ENCODE measurements around the gene AIDA.
A peak's percentile ranks its signal among the peaks of the same experiment; 100 is the strongest.

AIDA gene

GRCh38 chr1:222623458-222623857 lies 88.8 kb downstream of the AIDA start:
- CTCF ChIA-PET: interaction anchor here (0.7 kb wide), 1 partner anchor 929 kb away, joined by 5 read pairs; no protein-coding TSS in a partner anchor

GRCh38 chr1:222622765-222623164 lies 89.5 kb downstream of the AIDA start:
- ChIA-PET POLR2A (ENCODE audit: low non-redundant PET) (no interaction called here), CTCF (interaction anchor here (0.6 kb wide), 1 partner anchor 14 kb away, joined by 5 read pairs; no protein-coding TSS in a partner anchor)
- H3K27ac ChIP-seq: no peak overlapping the region
- TF ChIP-seq CTCF (conservative IDR thresholded peaks at IDR 0.05; ENCODE audit: low read depth): no peak
- no peak for DNase-seq (ENCODE audit: low spot score)

More at GRCh38 chr1:222623458-222623857, 88.8 kb downstream of the AIDA start:
- TF ChIP-seq CTCF (conservative IDR thresholded peaks at IDR 0.05; ENCODE audit: low read depth): no peak
- POLR2A ChIA-PET (ENCODE audit: low non-redundant PET): no interaction called here
- no peak for DNase-seq (ENCODE audit: low spot score)
- no peak overlapping the region for H3K27ac ChIP-seq

- CTCF ChIA-PET: no interaction called here
- no peak for TF ChIP-seq CTCF (conservative IDR thresholded peaks at IDR 0.05; ENCODE audit: low read depth)
- H3K27ac ChIP-seq: no peak overlapping the region
- no peak for DNase-seq (ENCODE audit: low spot score)
- POLR2A ChIA-PET (ENCODE audit: low non-redundant PET): no interaction called here
Observed at GRCh38 chr1:222620566-222620965, 91.7 kb downstream of the AIDA start.

GRCh38 chr1:222618880-222619596 lies 93.3 kb downstream of the AIDA start:
- POLR2A ChIA-PET (ENCODE audit: low non-redundant PET): no interaction called here

More at GRCh38 chr1:222618880-222619596, 93.3 kb downstream of the AIDA start:
- no peak for TF ChIP-seq CTCF (conservative IDR thresholded peaks at IDR 0.05; ENCODE audit: low read depth)
- peak; percentile 12 for DNase-seq (ENCODE audit: low spot score)
- CTCF ChIA-PET: interaction anchor here (0.7 to 0.9 kb wide), 2 partner anchors 15 to 154 kb away, joined by 3 to 8 read pairs; no protein-coding TSS in a partner anchor
- H3K27ac ChIP-seq: peak overlapping the region; percentile 65

All from RWPE1 (cell line).